Endodermal cell (in vitro differentiated cells): Measurements from ENCODE around the gene YOD1. TPM values are rescaled to one million over a fixed set of nuclear protein-coding genes. Genes with fewer than 3 reads are reported as not detected.

Experiments used
- DNase-seq: peaks from one replicate; pipeline ENCODE4 v3.0.0-alpha.2; 2017
- H3K27ac ChIP-seq: 2 replicates; pipeline ENCODE4 v1.5.1; 2013; ENCODE audit warnings: mild to moderate bottlenecking, low read depth, low read length, moderate library complexity
- H3K27me3 ChIP-seq: 2 replicates; pipeline ENCODE4 v1.6.1; 2013; ENCODE audit warnings: mild to moderate bottlenecking, low read length, moderate library complexity; ENCODE audit not compliant: insufficient read depth, control insufficient read depth, poor library complexity, severe bottlenecking
- H3K36me3 ChIP-seq: 2 replicates; pipeline ENCODE4 v1.7.0; 2013; ENCODE audit warnings: mild to moderate bottlenecking, low read length, moderate library complexity; ENCODE audit not compliant: control insufficient read depth, insufficient read depth
- H3K4me1 ChIP-seq: one replicate; pipeline ENCODE4 v1.7.0; 2013; ENCODE audit warnings: low read length; ENCODE audit not compliant: control insufficient read depth, insufficient read depth
- H3K4me3 ChIP-seq: 2 replicates; pipeline ENCODE4 v1.5.1; 2013; ENCODE audit warnings: mild to moderate bottlenecking, low read length, moderate library complexity
- H3K9ac ChIP-seq: 2 replicates; pipeline ENCODE4 v1.6.1; 2013; ENCODE audit warnings: mild to moderate bottlenecking, low read length, moderate library complexity; ENCODE audit not compliant: poor library complexity, severe bottlenecking; ENCODE audit errors: extremely low read depth
- H3K9me3 ChIP-seq: 2 replicates; pipeline ENCODE4 v1.6.1; 2013; ENCODE audit warnings: mild to moderate bottlenecking, low read length, moderate library complexity; ENCODE audit not compliant: control insufficient read depth
- H3K27ac Mint-ChIP-seq: 2 replicates; pipeline ENCODE4 v1.8.0; 2020; ENCODE audit warnings: mixed read lengths
- H3K27me3 Mint-ChIP-seq: 2 replicates; pipeline ENCODE4 v1.8.0; 2021; ENCODE audit warnings: mild to moderate bottlenecking, mixed read lengths; ENCODE audit not compliant: insufficient read depth
- H3K36me3 Mint-ChIP-seq: 2 replicates; pipeline ENCODE4 v1.8.0; 2020; ENCODE audit warnings: low read depth, mixed read lengths
- H3K4me1 Mint-ChIP-seq: 2 replicates; pipeline ENCODE4 v1.8.0; 2020; ENCODE audit warnings: mixed read lengths
- H3K4me3 Mint-ChIP-seq: 2 replicates; pipeline ENCODE4 v1.8.0; 2020; ENCODE audit warnings: mild to moderate bottlenecking, moderate library complexity, mixed read lengths
- H3K9me3 Mint-ChIP-seq: 2 replicates; pipeline ENCODE4 v1.8.0; 2020; ENCODE audit warnings: mild to moderate bottlenecking, mixed read lengths
- WGBS, 2 experiments: methylation state at CpG; one replicate each; pipeline versions ENCODE4 v1.1.5 to v1.1.7; 2013; ENCODE audit warnings: missing lambda C conversion rate in 2 of 2, mixed read lengths in 1 of 2; ENCODE audit not compliant: insufficient coverage in 1 of 2, insufficient read length in 1 of 2; 5-methylcytosine and 5-hydroxymethylcytosine counted together
- total RNA-seq, 2 donors: library from RNA; stranded (reverse); fragmentation: NEBNext Ultra II Directional in 1 of 2; extraction: Animal tissue kit (Norgen Biotek cat#: 25700) in 1 of 2; gene quantifications; 2 replicates in 1 of 2; 3 replicates in 1 of 2; pipeline ENCODE4 v1.2.1, GENCODE V29; 2021
- TF ChIP-seq, protein P1 (sequence below): fragments of 200-600 bp; sonication (generic); conservative IDR thresholded peaks from 2 replicates; pipeline ENCODE4 v1.5.0; 2021; ENCODE audit warnings: antibody characterized with exemption, mild to moderate bottlenecking

The YOD1 gene
- total RNA-seq, 2 donors from 2014 or later = 10.8 to 18.8 TPM

- DNase-seq = peak; percentile 67
- 80 to 85% methylated on average over 6 of the region's 6 CpGs for WGBS, 2 experiments
- Mint-ChIP-seq H3K27me3 (no peaks in the 10 kb centered on the region), H3K36me3 (peaks cover 13% of the 10 kb centered on the region), H3K4me1 (peaks cover 10% of the 10 kb centered on the region), H3K4me3 (no peak overlapping the region), H3K9me3 (no peaks in the 10 kb centered on the region), H3K27ac (peak overlapping the region; percentile 74)
- no peaks in the 10 kb centered on the region for H3K4me1 ChIP-seq
- H3K9me3 ChIP-seq = no peaks in the 10 kb centered on the region
- H3K36me3 ChIP-seq = no peaks in the 10 kb centered on the region
- no peak overlapping the region for H3K9ac ChIP-seq
- H3K4me3 ChIP-seq = no peak overlapping the region
- no peak overlapping the region for H3K27ac ChIP-seq
- TF ChIP-seq, protein P1, sequence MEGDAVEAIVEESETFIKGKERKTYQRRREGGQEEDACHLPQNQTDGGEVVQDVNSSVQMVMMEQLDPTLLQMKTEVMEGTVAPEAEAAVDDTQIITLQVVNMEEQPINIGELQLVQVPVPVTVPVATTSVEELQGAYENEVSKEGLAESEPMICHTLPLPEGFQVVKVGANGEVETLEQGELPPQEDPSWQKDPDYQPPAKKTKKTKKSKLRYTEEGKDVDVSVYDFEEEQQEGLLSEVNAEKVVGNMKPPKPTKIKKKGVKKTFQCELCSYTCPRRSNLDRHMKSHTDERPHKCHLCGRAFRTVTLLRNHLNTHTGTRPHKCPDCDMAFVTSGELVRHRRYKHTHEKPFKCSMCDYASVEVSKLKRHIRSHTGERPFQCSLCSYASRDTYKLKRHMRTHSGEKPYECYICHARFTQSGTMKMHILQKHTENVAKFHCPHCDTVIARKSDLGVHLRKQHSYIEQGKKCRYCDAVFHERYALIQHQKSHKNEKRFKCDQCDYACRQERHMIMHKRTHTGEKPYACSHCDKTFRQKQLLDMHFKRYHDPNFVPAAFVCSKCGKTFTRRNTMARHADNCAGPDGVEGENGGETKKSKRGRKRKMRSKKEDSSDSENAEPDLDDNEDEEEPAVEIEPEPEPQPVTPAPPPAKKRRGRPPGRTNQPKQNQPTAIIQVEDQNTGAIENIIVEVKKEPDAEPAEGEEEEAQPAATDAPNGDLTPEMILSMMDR = peak; percentile 73
- no peaks in the 10 kb centered on the region for H3K27me3 ChIP-seq
Observed at GRCh38 chr1:207058878-207059867, 8.2 kb upstream of the YOD1 start.

- Mint-ChIP-seq H3K4me3 (no peak overlapping the region), H3K36me3 (peaks cover 11% of the 10 kb centered on the region), H3K9me3 (no peaks in the 10 kb centered on the region), H3K4me1 (peaks cover 12% of the 10 kb centered on the region), H3K27ac (no peak overlapping the region), H3K27me3 (peaks cover 2% of the 10 kb centered on the region)
- no peaks in the 10 kb centered on the region for H3K36me3 ChIP-seq
- H3K27me3 ChIP-seq = no peaks in the 10 kb centered on the region
- no peak for DNase-seq
- H3K9ac ChIP-seq = no peak overlapping the region
- no peaks in the 10 kb centered on the region for H3K4me1 ChIP-seq
- TF ChIP-seq, protein P1 = no peak
- no peaks in the 10 kb centered on the region for H3K9me3 ChIP-seq
- H3K4me3 ChIP-seq = no peak overlapping the region
- 89 to 92% methylated on average over 2 to 4 of the region's 4 CpGs for WGBS, 2 experiments
- H3K27ac ChIP-seq = no peak overlapping the region
Observed at GRCh38 chr1:207058252-207058651, 7.2 kb upstream of the YOD1 start.

GRCh38 chr1:207056673-207057072, 5.7 kb upstream of the YOD1 start:
- no peak for DNase-seq
- Histone ChIP-seq H3K9me3 (no peaks in the 10 kb centered on the region), H3K36me3 (no peaks in the 10 kb centered on the region), H3K27me3 (no peaks in the 10 kb centered on the region), H3K4me1 (no peaks in the 10 kb centered on the region), H3K27ac (no peak overlapping the region), H3K9ac (no peak overlapping the region), H3K4me3 (no peak overlapping the region)
- Mint-ChIP-seq H3K4me3 (no peak overlapping the region), H3K36me3 (peaks cover 2% of the 10 kb centered on the region), H3K27ac (no peak overlapping the region), H3K27me3 (peaks cover 2% of the 10 kb centered on the region), H3K4me1 (peaks cover 12% of the 10 kb centered on the region), H3K9me3 (no peaks in the 10 kb centered on the region)
- 92 to 100% methylated on average over 3 to 6 of the region's 6 CpGs for WGBS, 2 experiments
- TF ChIP-seq, protein P1 = no peak
